GM18873 (cell line): ENCODE measurements around the gene MOCOS.
"Not testable (repeated sequence)": the region's sequence is repeated elsewhere in the genome, so short reads cannot be mapped to it uniquely, and the experiment has no call there.

Source experiments
- ATAC-seq: cut with Tn5 transposase; IDR thresholded peaks from one replicate; pipeline ENCODE4 v1.9.1; 2021; ENCODE audit warnings: mild to moderate bottlenecking, moderate library complexity, moderate number of reproducible peaks; ENCODE audit not compliant: unreplicated experiment, low FRiP score

Gene MOCOS, protein sequence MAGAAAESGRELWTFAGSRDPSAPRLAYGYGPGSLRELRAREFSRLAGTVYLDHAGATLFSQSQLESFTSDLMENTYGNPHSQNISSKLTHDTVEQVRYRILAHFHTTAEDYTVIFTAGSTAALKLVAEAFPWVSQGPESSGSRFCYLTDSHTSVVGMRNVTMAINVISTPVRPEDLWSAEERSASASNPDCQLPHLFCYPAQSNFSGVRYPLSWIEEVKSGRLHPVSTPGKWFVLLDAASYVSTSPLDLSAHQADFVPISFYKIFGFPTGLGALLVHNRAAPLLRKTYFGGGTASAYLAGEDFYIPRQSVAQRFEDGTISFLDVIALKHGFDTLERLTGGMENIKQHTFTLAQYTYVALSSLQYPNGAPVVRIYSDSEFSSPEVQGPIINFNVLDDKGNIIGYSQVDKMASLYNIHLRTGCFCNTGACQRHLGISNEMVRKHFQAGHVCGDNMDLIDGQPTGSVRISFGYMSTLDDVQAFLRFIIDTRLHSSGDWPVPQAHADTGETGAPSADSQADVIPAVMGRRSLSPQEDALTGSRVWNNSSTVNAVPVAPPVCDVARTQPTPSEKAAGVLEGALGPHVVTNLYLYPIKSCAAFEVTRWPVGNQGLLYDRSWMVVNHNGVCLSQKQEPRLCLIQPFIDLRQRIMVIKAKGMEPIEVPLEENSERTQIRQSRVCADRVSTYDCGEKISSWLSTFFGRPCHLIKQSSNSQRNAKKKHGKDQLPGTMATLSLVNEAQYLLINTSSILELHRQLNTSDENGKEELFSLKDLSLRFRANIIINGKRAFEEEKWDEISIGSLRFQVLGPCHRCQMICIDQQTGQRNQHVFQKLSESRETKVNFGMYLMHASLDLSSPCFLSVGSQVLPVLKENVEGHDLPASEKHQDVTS

DNA sequence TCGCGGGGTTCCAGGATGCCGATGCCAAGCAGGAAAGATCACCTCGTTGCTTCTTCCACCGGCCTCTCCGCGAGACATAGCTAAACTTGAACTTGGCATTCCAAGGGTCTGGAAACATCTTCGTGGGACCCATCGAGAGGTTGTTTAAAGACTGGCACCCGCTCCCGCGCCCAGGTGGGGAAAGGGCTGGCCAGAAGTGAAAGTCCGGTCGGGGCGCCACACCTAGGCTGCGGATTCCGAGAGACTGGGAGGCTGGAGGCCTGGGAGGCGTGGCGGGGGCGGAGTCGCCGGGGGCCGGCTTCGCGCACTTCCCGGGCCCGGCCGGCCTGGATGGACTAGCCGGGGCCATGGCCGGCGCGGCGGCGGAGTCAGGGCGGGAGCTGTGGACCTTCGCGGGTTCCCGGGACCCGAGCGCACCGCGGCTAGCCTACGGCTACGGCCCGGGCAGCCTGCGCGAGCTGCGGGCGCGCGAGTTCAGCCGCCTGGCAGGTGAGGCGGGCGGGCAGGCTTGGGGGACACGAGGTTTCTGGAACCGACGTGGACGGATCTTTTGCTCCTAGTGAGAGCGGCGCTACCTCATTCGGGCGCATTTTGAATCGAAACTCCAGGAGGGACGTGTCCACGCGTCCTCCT lies at the start of gene MOCOS:
Gene MOCOS, plus strand, starts transcription at position 305 of the 633 bp plus-strand sequence. Its CDS starts 43 bp downstream, at position 348.
- ATAC-seq = peak; percentile 45

DNA sequence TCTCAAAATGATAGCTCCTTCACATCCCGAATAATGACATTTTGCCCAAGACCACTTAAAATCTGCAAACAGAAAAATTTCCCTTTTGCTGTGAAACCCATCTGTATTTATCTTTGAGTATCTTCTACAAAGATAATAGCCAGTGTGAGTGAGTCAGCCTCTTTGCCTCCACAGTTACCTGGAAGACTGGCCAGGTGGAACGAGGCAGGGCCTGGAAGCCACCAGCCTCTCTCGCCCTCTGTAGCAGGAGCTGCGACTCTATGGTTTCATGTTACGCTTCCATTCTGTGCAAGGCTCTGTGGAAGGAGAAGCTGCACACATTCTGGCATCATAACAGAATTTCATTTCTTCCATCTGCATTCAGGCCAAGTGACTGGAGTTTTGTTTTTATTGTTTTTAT lies 48.1 kb upstream of the MOCOS start:
- ATAC-seq = no peak

DNA sequence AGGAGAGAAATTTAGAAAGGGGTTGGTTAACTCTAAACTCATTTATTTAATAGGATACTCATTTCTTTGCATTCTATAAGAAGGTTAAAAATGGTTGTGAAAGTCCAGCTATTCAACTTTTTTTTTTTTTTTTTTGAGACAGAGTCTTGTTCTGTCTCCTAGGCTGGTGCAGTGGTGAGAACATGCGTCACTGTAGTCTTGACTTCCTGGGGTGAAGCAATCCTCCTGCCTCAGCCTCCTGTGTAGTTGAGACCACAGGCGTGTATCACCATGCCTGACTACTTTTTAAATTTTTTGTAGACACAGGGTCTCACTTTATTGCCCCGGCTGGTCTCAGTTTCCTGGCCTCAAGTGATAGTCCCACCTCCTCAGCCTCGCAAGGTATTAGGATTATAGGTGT lies 45.7 kb upstream of the MOCOS start:
- no peak for ATAC-seq

DNA sequence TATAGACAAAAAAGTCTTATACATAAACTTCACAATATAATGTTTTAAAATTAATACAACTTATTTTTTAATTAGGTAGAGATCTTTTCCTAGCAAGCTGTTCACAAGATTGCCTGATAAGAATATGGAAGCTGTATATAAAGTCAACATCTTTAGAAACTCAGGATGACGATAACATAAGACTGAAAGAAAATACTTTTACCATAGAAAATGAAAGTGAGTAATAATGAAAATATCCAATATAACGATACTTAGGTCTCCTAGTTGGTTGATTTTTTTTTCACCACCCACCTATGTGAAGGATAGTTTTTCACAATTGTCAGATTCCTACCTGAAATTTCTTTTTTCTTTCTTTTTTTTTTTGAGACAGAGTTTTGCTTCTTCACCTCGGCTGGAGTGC lies 44.5 kb upstream of the MOCOS start:
- no peak for ATAC-seq

DNA sequence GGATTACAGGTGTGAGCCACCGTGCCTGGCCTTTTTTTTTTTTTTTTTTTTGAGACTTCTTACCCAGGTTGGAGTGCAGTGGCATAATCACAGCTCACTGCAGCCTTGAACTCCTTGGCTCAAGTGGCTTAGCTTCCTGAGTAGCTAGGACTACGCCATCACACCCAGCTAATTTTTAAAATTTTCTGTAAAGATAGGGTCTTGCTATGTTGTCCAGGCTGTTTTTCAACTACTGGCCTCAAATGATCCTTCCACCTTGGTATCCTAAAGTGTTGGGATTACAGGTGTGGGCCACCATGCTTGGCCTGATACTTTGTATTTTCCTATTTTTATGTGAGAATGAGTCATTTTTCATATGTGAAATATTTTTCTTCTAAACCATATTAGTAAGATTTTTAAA lies 43.9 kb upstream of the MOCOS start:
- no peak for ATAC-seq

DNA sequence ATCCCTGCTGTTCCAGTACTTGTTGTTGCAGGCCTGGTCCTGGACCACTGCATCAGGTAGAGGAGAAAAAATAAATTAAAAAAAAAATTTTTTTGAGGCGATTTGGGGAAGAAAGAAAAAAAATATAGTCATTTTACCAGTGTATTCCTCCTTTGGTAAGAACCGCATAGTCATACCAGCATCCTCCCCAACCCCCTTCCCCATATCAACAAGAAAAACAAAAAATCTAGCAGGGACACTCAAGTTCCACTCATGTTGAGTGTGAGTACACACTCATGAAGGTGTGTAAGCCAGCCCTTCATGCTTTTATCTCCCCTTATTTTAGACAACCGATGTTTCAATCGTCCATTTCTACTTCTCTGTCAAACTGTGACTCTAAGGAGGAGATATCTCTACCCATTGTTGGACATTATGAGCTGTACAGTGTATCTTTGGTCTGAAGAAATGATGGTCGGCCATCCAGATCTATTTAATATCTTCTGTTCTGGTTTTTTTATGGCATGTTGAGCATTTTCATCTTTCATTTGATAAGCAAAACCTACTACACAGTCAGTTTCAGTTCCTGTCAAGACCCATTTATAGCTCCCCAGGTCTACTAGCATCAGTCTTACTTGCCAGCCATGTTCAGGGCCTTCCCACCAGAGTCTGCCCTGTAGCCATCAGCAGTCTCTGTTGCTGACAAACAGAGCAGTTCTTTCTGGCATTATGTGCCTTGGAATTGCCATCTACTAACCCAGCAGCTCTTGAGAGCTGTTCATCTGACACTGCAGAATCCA lies 37.6 kb upstream of the MOCOS start:
- peak; percentile 88 for ATAC-seq

DNA sequence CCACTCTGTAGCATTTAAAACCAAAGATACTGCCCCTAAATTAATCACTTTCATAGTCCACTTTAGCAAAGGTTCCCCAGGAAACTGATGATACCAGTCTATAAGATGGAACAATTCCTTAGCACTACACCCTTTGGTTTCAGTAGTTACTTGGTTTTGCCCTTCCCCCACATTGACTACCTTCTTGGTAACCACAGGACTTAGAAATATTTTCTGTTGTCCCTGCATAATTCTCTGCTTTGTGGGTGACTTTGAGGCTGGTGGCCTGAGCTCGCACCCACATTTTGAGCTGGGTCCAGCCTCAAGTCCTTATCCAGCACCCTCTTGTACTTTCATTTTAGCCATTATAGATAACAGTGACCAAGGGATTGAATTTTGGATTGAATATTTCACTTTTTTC lies 34.5 kb upstream of the MOCOS start:
- no peak for ATAC-seq

DNA sequence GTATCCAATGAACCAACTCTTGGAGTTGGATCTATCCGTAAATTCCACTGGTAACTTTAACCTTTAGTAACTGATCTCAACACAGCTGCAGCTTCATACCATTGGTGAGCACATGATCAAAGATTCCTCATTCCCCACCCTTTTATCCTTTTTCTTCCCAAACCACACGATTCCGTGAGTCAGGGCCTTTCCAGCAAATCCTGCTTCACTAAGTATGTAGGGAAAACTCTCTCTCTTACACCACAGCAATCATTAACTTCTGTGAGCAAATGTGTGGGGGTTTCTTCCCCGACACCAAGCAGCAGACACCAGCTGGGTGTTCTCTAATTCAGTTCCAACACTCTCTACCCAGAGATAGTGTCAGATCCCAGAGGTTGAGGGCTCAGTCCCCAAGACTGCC lies 34.1 kb upstream of the MOCOS start:
- no peak for ATAC-seq

DNA sequence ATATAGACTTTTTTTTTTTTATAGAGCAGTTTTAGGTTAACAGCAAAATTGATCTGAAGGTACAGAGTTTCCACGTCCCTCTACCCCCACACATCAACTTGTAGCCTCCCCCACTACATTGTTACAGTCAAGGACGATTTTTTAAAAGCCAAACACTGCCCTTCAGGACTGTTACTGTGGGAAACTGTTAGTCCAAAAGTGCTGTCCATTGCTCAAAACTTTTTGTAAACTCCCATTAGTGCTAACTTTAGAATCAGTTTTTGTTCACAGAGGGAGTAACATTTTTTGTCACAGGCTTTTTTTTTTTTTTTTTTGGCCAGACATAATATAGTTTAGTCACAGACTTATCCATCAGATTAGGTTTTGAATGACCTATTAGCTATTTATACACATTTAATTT lies 33.5 kb upstream of the MOCOS start:
- ATAC-seq = no peak

DNA sequence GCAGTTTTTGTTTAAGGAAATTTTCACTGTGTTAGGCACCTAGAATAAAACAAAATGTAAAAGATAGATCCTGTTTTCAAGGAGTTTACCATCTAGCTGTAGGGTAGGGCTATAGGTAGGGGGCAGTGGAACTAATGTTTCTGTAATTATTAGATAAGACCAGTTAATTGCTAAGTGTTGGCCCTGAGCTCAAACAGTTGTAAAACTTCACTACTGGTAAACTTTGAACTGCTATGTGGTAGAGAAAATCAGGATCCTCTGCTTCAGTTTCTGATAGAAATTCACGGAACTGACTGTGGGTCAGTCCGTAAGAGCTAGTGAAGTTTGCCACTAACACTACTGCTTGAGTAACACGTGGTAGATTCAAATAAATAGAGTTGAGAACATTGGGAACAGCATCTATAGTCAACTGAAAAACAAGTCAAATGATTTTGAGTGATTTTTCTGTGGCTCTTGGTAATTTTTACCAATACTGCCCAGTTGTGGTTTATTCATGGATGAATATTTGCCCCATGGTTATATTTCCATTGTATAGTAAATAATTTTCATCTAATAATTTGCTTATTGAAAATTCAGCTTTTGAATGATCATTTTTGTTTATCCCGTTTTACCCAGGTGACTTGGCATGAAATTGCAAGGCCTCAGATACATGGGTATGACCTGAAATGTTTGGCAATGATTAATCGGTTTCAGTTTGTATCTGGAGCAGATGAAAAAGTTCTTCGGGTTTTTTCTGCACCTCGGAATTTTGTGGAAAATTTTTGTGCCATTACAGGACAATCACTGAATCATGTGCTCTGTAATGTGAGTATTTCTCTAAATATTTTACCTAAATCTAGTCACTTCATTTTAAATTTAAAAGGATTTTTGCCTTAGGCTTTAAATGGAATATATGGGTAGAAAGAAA lies 31.2 kb upstream of the MOCOS start:
- ATAC-seq = no peak

DNA sequence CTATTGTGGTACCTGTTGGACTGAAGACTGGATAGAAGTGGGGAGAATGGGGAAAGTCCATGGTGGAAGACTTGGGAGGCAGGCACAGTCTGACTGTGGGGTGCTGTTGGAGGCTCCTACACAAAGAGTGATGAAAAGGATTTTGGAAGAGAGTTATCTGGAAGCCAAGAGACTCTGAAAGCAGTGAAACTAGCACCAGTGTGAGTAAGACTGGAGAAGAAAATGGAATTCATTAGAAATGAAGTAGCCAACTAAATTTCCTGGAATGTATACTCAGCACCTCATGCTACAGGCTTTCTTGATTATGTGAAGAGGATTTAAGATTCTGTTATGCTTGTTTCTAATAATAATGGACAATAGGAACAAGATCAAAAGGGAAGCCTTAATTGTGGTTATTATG lies 29.9 kb upstream of the MOCOS start:
- no peak for ATAC-seq

DNA sequence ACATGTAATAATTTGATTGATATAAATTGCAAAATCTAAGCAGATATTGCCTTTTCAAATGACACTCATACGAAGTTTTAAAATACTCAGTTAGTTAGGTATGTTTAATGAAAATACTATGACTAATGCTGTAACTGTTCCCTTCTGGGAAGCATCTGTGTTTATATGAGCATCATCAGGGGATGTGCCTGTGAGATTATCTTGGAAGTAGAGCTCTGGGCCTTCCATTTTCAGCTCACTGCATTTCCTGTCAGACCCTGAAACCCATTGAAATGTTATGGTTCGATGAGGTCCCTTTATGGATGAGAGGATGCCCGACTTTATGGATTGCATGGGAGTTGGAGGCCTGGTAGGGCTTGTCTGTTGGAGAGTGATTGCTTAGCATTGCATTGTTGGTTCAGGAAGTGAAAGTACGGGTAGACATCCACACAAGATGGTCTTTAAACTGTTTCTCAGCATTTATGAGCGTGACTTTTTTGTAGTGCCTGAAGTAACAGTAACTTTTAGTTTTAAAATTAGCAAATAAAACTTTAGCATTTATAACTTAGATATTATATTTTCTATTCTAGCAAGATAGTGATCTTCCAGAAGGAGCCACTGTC lies 28.9 kb upstream of the MOCOS start:
- no peak for ATAC-seq

DNA sequence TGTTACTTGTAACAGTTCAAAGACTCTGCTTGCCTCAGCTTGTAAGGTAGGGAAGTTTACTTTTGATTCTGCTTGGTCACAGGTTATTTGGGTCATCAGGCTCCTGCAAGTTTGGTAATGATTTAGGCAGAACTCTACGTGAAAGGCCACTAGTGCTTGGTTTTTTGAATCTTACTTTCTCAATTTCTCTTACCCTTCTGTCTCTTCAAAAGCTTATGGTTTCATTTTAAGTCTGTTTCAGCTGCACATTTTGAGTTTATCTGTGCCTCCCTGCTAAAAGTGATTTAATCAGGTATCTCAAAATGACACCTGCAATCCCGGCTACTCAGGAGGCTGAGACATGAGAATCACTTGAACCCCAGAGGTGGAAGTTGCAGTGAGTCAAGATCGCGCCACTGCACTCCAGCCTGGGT lies 26.3 kb upstream of the MOCOS start:
- no peak for ATAC-seq

DNA sequence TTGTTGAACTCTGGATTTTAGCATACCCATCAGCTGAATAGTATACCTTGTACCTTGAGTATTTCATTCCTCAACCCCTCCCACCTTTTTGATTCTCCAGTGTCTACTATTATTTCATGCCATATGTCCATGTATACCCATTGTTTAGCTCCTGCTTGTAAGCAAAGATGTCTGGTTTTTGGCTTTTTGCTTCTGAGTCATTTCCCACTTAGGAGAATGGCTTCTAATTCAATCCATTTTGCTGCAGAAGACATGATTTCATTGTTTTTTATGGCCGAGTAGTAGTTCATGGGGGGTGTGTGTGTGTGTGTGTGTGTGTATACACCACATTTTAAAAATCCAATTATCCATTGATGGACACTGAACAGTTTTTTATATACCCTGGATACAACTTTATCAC lies 24.3 kb upstream of the MOCOS start:
- ATAC-seq = no peak

DNA sequence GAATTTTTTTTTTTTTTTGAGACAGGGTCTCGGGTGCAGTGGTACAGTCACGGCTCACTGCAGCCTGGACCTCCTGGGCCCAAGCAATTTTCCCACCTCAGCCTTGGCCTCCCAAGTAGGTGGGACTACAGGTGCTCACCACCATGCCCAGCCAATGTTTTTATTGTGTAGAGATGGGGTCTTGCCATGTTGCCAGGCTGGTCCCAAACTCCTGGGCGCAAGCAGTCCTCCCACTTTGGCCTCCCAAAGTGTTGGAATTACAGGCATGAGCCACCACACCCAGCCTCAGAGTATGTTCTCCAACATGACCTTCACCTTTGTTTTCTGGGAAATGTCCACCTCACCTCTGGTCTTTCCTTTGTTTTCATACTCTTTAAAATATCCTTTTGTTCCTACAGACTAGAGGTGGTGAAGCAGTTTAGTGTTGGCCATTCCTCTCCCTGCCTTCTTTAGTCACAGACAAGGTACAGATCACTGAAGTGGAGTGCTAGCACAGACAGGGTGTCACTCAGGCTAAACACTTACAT lies 19.5 kb upstream of the MOCOS start:
- no peak for ATAC-seq

DNA sequence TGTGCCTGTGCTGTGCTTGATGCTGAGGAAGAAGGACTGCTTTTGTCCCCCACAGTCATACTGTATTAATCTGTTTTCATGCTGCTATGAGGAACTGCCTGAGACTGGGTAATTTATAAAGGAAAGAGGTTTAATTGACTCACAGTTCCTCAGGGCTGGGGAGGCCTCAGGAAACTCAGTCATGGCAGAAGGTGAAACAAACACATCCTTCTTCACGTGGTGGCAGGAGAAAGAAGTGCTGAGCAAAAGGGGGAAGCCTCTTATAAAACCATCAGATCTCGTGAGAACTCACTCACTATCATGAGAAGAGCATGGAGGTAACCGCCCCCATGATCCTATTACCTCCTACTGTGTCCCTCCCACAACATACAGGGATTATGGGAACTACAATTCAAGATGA lies 19.0 kb upstream of the MOCOS start:
- ATAC-seq = not testable (repeated sequence)

DNA sequence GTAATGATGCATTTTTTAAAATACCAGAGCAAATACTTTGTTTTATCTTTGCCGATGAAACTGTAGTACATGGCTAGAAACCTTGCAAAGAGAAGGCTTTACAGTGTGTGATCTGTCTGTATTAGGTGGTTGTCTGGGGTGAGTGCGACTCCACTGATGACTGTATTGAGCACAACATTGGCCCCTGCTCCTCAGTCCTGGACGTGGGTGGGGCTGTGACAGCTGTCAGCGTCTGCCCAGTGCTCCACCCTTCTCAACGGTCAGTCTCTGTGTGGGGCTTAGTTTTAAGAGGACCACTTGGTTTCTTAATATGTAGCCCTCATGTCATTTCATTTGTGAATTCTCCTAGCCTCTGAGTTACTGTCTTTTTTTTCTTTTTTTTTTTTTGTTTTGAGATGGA lies 17.4 kb upstream of the MOCOS start:
- ATAC-seq = no peak

DNA sequence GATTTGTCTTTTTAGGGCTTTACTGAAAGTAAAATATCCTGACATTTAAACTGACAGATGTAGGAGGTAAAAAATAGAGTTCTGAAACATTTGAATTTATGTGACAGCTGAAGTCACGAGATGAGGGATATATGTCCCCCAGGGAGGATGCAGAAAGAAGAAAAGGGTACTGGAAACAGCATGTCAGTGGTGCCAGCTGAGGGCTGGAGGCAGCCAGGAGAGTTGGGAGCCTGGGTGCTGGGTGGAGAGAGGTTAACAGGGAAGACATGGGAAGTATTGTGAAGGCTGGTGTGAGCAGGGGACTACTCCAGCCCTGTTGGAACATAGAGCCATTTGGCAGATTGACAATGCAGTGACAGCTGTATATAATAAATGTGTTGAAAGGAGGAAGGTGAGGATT lies 11.8 kb upstream of the MOCOS start:
- no peak for ATAC-seq

DNA sequence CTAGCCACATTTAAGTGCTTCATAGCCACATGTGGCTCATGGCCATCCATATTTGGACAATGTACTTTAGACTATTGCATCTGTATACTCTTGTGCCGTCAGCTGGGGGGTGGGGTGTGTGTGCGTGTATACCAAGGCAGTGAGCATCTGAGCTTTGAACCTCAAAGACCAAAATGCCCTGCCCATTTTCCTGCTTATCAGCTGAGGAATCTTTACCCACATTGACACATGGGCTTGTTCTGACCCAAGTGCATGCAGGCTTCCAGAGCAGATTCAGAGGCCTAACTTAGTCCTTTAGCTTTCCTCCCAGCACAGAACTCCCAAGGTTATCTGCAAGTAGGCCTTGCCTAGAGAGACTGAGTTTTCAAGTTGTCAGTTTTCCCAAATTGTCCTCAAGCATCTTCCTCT lies 11.1 kb upstream of the MOCOS start:
- ATAC-seq = no peak
